ENCODE measurements around the gene PSMB2. TPM values are rescaled to one million over a fixed set of nuclear protein-coding genes. Genes with fewer than 3 reads are reported as not detected.

PSMB2 gene
- total and polyA plus RNA-seq, 2 of the 8 experiments (the other 6 are each of a cell fraction or from before 2014, with no cell fraction given), result 91.4 to 101 TPM

GRCh38 chr1:35656863-35657232 lies 15.5 kb upstream of the PSMB2 start (continued):
- TF ChIP-seq CTBP2 (IDR thresholded peaks at IDR 0.05; ENCODE audit: borderline replicate concordance, insufficient read depth, insufficient read length, low read length) (no peak), SAP30 (IDR thresholded peaks at IDR 0.05; ENCODE audit: insufficient read depth, insufficient replicate concordance, low read length) (no peak)

All from H1 (cell line).